IMR-90 (cell line): ENCODE results near the gene PCIF1. TPM values are rescaled to one million over a fixed set of nuclear protein-coding genes. Genes with fewer than 3 reads are reported as not detected.

Source experiments
- ATAC-seq: fragments of 200-7000 bp; cut with Tn5 transposase; 2 replicates; pipeline ENCODE4 v1.9.1; 2020; ENCODE audit warnings: low read depth, mild to moderate bottlenecking, moderate library complexity
- BruUV-seq: library from RNA; stranded (reverse); fragments of 400-500 nt; replicated peaks from 2 replicates; lab custom pipeline; 2021; lab: Mats Ljungman, UMichigan
- CTCF ChIA-PET: fragments of 300-600 bp; formaldehyde crosslinking; extraction: SDS; loops from one replicate; lab custom pipeline; 2021; ENCODE audit warnings: antibody characterized with exemption; lab: Yijun Ruan, JAX
- POLR2A ChIA-PET: fragments of 300-600 bp; sonication (Branson Sonifier 250); formaldehyde crosslinking; loops from one replicate; lab custom pipeline; 2022; ENCODE audit warnings: antibody characterized with exemption; ENCODE audit not compliant: unreplicated experiment; lab: Charles Lee
- DNase-seq: peaks from one replicate; pipeline ENCODE4 v3.0.0; 2013
- H2AFZ ChIP-seq: replicated peaks from 2 replicates; pipeline ENCODE3; 2013; ENCODE audit warnings: low read length, mild to moderate bottlenecking; ENCODE audit not compliant: poor library complexity
- H2AK5ac ChIP-seq: 2 replicates; pipeline ENCODE4 v1.6.1; 2013; ENCODE audit warnings: low read depth, low read length, inconsistent platforms
- H2AK9ac ChIP-seq: replicated peaks from 2 replicates; pipeline ENCODE3; 2013; ENCODE audit warnings: mild to moderate bottlenecking, low read depth, low read length, moderate library complexity; ENCODE audit not compliant: poor library complexity
- H2BK120ac ChIP-seq: 2 replicates; pipeline ENCODE4 v1.6.1; 2013; ENCODE audit warnings: low read depth, low read length, inconsistent platforms
- H2BK15ac ChIP-seq: 3 replicates; pipeline ENCODE4 v1.6.1; 2013; ENCODE audit warnings: low read depth, low read length, inconsistent platforms
- H2BK20ac ChIP-seq: 2 replicates; pipeline ENCODE4 v1.6.1; 2013; ENCODE audit warnings: low read depth, mild to moderate bottlenecking, inconsistent platforms, low read length, moderate library complexity
- H2BK5ac ChIP-seq: 2 replicates; pipeline ENCODE4 v1.6.1; 2013; ENCODE audit warnings: mild to moderate bottlenecking, low read depth, low read length, inconsistent platforms; ENCODE audit not compliant: poor library complexity, severe bottlenecking
- H3K14ac ChIP-seq: replicated peaks from 2 replicates; pipeline ENCODE4 v1.6.1; 2013; ENCODE audit warnings: low read depth, low read length, inconsistent platforms
- H3K18ac ChIP-seq: 2 replicates; pipeline ENCODE4 v1.6.1; 2013; ENCODE audit warnings: low read depth, low read length, control low read depth
- H3K23ac ChIP-seq: 2 replicates; pipeline ENCODE4 v1.6.1; 2013; ENCODE audit warnings: low read depth, low read length, inconsistent platforms
- H3K27ac ChIP-seq: 2 replicates; pipeline ENCODE4 v1.5.1; 2013; ENCODE audit warnings: mild to moderate bottlenecking, control low read depth, low read length; ENCODE audit not compliant: insufficient read depth
- H3K27me3 ChIP-seq: 2 replicates; pipeline ENCODE4 v1.6.1; 2013; ENCODE audit warnings: low read length; ENCODE audit not compliant: control insufficient read depth, insufficient read depth
- H3K36me3 ChIP-seq: 2 replicates; pipeline ENCODE4 v1.6.1; 2013; ENCODE audit warnings: low read length, mixed read lengths; ENCODE audit not compliant: control insufficient read depth, insufficient read depth
- H3K4ac ChIP-seq: 2 replicates; pipeline ENCODE4 v1.6.1; 2013; ENCODE audit warnings: low read depth, low read length, inconsistent platforms
- H3K4me1 ChIP-seq: 2 replicates; pipeline ENCODE4 v1.6.1; 2013; ENCODE audit warnings: low read length, mixed read lengths; ENCODE audit not compliant: control insufficient read depth, insufficient read depth
- H3K4me2 ChIP-seq: 2 replicates; pipeline ENCODE4 v1.6.1; 2013; ENCODE audit warnings: low read depth, mild to moderate bottlenecking, control low read depth, low read length, moderate library complexity
- H3K4me3 ChIP-seq: 2 replicates; pipeline ENCODE4 v1.5.1; 2013; ENCODE audit warnings: low read depth, mild to moderate bottlenecking, control low read depth, low read length, moderate library complexity; ENCODE audit not compliant: insufficient read depth
- H3K56ac ChIP-seq: 2 replicates; pipeline ENCODE4 v1.6.1; 2013; ENCODE audit warnings: low read length, inconsistent platforms; ENCODE audit not compliant: insufficient read depth; ENCODE audit errors: extremely low read depth
- H3K79me1 ChIP-seq, 2 experiments: 2 replicates each; pipeline ENCODE4 v1.6.1; 2013; ENCODE audit warnings: low read length in 2 of 2, inconsistent platforms in 1 of 2, low read depth in 1 of 2
- H3K9ac ChIP-seq: 2 replicates; pipeline ENCODE4 v1.6.1; 2013; ENCODE audit warnings: low read depth, low read length, control low read depth
- H3K9me1 ChIP-seq: 2 replicates; pipeline ENCODE4 v1.6.1; 2013; ENCODE audit warnings: low read length, inconsistent platforms; ENCODE audit not compliant: insufficient read depth
- H3K9me3 ChIP-seq: 2 replicates; pipeline ENCODE4 v1.6.1; 2013; ENCODE audit warnings: low read length; ENCODE audit not compliant: control insufficient read depth, insufficient read depth
- H4K20me1 ChIP-seq: 2 replicates; pipeline ENCODE4 v1.6.1; 2013; ENCODE audit warnings: low read length, inconsistent platforms; ENCODE audit not compliant: insufficient read depth
- H4K5ac ChIP-seq: 2 replicates; pipeline ENCODE4 v1.6.1; 2013; ENCODE audit warnings: mild to moderate bottlenecking, low read depth, low read length, control low read depth
- H4K8ac ChIP-seq, 2 experiments: 2 replicates each; pipeline ENCODE4 v1.6.1; 2013; ENCODE audit warnings: low read depth in 2 of 2, low read length in 2 of 2, control low read depth in 1 of 2, inconsistent platforms in 1 of 2
- H4K91ac ChIP-seq: 2 replicates; pipeline ENCODE4 v1.6.1; 2013; ENCODE audit warnings: low read depth, low read length, inconsistent platforms; ENCODE audit not compliant: insufficient read depth
- BHLHE40 ChIP-seq: fragments of 150-350 bp; IDR thresholded peaks from 2 replicates; pipeline ENCODE4 v1.6.1; 2016; ENCODE audit warnings: mild to moderate bottlenecking, low read depth, low read length
- CEBPB ChIP-seq: IDR thresholded peaks from 2 replicates; pipeline ENCODE4 v1.6.1; 2012; ENCODE audit warnings: low read depth, low read length, improper control_type of control experiment
- CHD1 ChIP-seq: IDR thresholded peaks from 2 replicates; pipeline ENCODE4 v1.6.1; 2012; ENCODE audit warnings: low read depth, low read length, improper control_type of control experiment
- CTCF ChIP-seq: conservative IDR thresholded peaks from 2 replicates; pipeline ENCODE4 v1.5.1; 2012; ENCODE audit warnings: mild to moderate bottlenecking, low read depth, low read length, improper control_type of control experiment
- ELK1 ChIP-seq: fragments of 150-350 bp; IDR thresholded peaks from 2 replicates; pipeline ENCODE4 v1.6.1; 2016; ENCODE audit warnings: low read depth, mild to moderate bottlenecking, low read length, moderate library complexity, borderline replicate concordance
- FOS ChIP-seq: fragments of 150-350 bp; IDR thresholded peaks from 2 replicates; pipeline ENCODE4 v1.6.1; 2016; ENCODE audit warnings: low read depth, low read length
- MAFK ChIP-seq: IDR thresholded peaks from 2 replicates; pipeline ENCODE4 v1.6.1; 2012; ENCODE audit warnings: low read depth, low read length, improper control_type of control experiment
- MAZ ChIP-seq: IDR thresholded peaks from 2 replicates; pipeline ENCODE4 v1.6.1; 2012; ENCODE audit warnings: low read depth, mild to moderate bottlenecking, low read length, improper control_type of control experiment, moderate library complexity, borderline replicate concordance
- MXI1 ChIP-seq: IDR thresholded peaks from 2 replicates; pipeline ENCODE4 v1.6.1; 2012; ENCODE audit warnings: low read depth, mild to moderate bottlenecking, low read length, moderate library complexity, borderline replicate concordance
- NFE2L2 ChIP-seq: fragments of 150-350 bp; IDR thresholded peaks from 2 replicates; pipeline ENCODE4 v1.6.1; 2016; ENCODE audit warnings: low read depth, mild to moderate bottlenecking, low read length
- POLR2A ChIP-seq: IDR thresholded peaks from 2 replicates; pipeline ENCODE4 v1.6.1; 2012; ENCODE audit warnings: mild to moderate bottlenecking, low read depth, low read length
- RAD21 ChIP-seq: IDR thresholded peaks from 2 replicates; pipeline ENCODE4 v1.6.1; 2012; ENCODE audit warnings: low read length, improper control_type of control experiment
- RCOR1 ChIP-seq: IDR thresholded peaks from 2 replicates; pipeline ENCODE4 v1.6.1; 2012; ENCODE audit warnings: mild to moderate bottlenecking, low read length, improper control_type of control experiment; ENCODE audit not compliant: insufficient replicate concordance
- RFX5 ChIP-seq: IDR thresholded peaks from 2 replicates; pipeline ENCODE4 v1.8.0; 2012; ENCODE audit warnings: low read depth, mild to moderate bottlenecking, low read length, moderate library complexity
- SMC3 ChIP-seq: fragments of 150-350 bp; IDR thresholded peaks from 2 replicates; pipeline ENCODE4 v1.6.1; 2016; ENCODE audit warnings: low read depth, mild to moderate bottlenecking, antibody characterized with exemption, low read length, moderate library complexity
- USF2 ChIP-seq: fragments of 150-350 bp; IDR thresholded peaks from 2 replicates; pipeline ENCODE4 v1.6.1; 2017; ENCODE audit warnings: mild to moderate bottlenecking, antibody characterized with exemption, low read length, low read depth
- WGBS, 2 experiments: methylation state at CpG; one replicate each; pipeline versions ENCODE4 v1.1.5 to v1.1.7; 2013; ENCODE audit warnings: missing lambda C conversion rate in 2 of 2; ENCODE audit not compliant: insufficient read length in 1 of 2; ENCODE audit errors: extremely low coverage in 2 of 2; 5-methylcytosine and 5-hydroxymethylcytosine counted together
- dilution Hi-C: fragments of 300-500 bp; cut with HindIII; formaldehyde crosslinking; loops from one replicate; pipeline ENCODE4 v1.14.3; 2018; ENCODE audit warnings: low sequenced_read_pairs; ENCODE audit not compliant: unreplicated experiment
- in situ Hi-C: fragments of 300-500 bp; cut with MboI; formaldehyde crosslinking; loops from 3 replicates; pipeline ENCODE4 v1.14.3; 2019; ENCODE audit warnings: low sequenced_read_pairs, inconsistent platforms, mixed read lengths
- intact Hi-C: fragments of 100-400 bp; cut with micrococcal nuclease; formaldehyde crosslinking; loops from 2 replicates; pipeline ENCODE4 v1.10.0; 2022
- polyA plus RNA-seq, 3 experiments: library from polyadenylated mRNA; depleted of rRNA; stranded (reverse); fragments of >200 nt; gene quantifications; 2 replicates each; pipeline ENCODE4 v1.2.3, GENCODE V29; 2012; ENCODE audit warnings: low replicate concordance in 1 of 3
- total RNA-seq: library from RNA; depleted of rRNA; stranded (reverse); fragments of >200 nt; gene quantifications from 2 replicates; pipeline ENCODE4 v1.2.3, GENCODE V29; 2012

PCIF1 gene
- total and polyA plus RNA-seq, 2 of the 4 experiments (the other 2 are of a cell fraction): 5.4 to 18.3 TPM

- CTCF ChIA-PET: interaction anchor here (0.6 to 2.0 kb wide), 2 partner anchors 15 to 29 kb away, joined by 3 to 10 read pairs; no protein-coding TSS in a partner anchor
Measured at GRCh38 chr20:45985573-45985972, 51.1 kb downstream of the PCIF1 start.

More at GRCh38 chr20:45985573-45985972, 51.1 kb downstream of the PCIF1 start:
- H2AK9ac ChIP-seq: no peak overlapping the region
- no peak overlapping the region for H2BK20ac ChIP-seq
- H3K23ac ChIP-seq: no peak overlapping the region
- H3K4ac ChIP-seq: no peak overlapping the region
- DNase-seq: no peak
- no TSS peak for BruUV-seq
- in situ Hi-C loops: no loop called here
- no peak overlapping the region for H2BK15ac ChIP-seq
- H3K36me3 ChIP-seq: no peaks in the 10 kb centered on the region
- no peak overlapping the region for H4K91ac ChIP-seq
- peaks cover 13% of the 10 kb centered on the region for H3K27me3 ChIP-seq
- intact Hi-C loops: no loop called here
- no peak overlapping the region for H3K4me3 ChIP-seq
- POLR2A ChIA-PET: no interaction called here
- H2AFZ ChIP-seq: peak overlapping the region; percentile 33
- H4K20me1 ChIP-seq: no peaks in the 10 kb centered on the region
- TF ChIP-seq USF2 (no peak), RCOR1 (no peak), SMC3 (no peak), BHLHE40 (no peak), CHD1 (no peak), RAD21 (no peak; the same call in 1 of the 2 replicates), RFX5 (no peak), CTCF (no peak), MAZ (no peak), ELK1 (no peak), MAFK (no peak), FOS (no peak), CEBPB (no peak), MXI1 (no peak), POLR2A (no peak), NFE2L2 (no peak)
- no peak overlapping the region for H3K56ac ChIP-seq
- 5% methylated on average over 3 of the region's 7 CpGs; no CpG with 5 or more reads in 1 of the 2 experiments for WGBS, 2 experiments
- no peaks in the 10 kb centered on the region for H3K9me3 ChIP-seq
- no peak overlapping the region for H2BK120ac ChIP-seq
- H4K5ac ChIP-seq: no peak overlapping the region
- H3K14ac ChIP-seq: no peak overlapping the region
- H3K9ac ChIP-seq: no peak overlapping the region
- no peak overlapping the region for H2AK5ac ChIP-seq
- H2BK5ac ChIP-seq: no peak overlapping the region
- no peaks in the 10 kb centered on the region for H3K79me1 ChIP-seq
- no peaks in the 10 kb centered on the region for H3K9me1 ChIP-seq
- dilution Hi-C loops: no loop called here
- H3K18ac ChIP-seq: no peak overlapping the region
- H3K4me2 ChIP-seq: no peak overlapping the region
- H3K4me1 ChIP-seq: no peaks in the 10 kb centered on the region
- no peak for ATAC-seq
- H3K27ac ChIP-seq: no peak overlapping the region
- H4K8ac ChIP-seq: no peak overlapping the region
